Loucy (cell line): ENCODE measurements around the gene CD151.

Experiments used
- CTCF ChIP-seq: fragments of 200-600 bp; sonication (generic); conservative IDR thresholded peaks from 2 replicates; pipeline ENCODE4 v1.5.1; 2014; ENCODE audit warnings: mild to moderate bottlenecking, antibody characterized with exemption, low read length
- EZH2phosphoT487 ChIP-seq: fragments of 200-600 bp; IDR thresholded peaks from 2 replicates; pipeline ENCODE4 v1.6.1; 2018; ENCODE audit warnings: antibody characterized with exemption, mild to moderate bottlenecking, moderate library complexity, borderline replicate concordance

- TF ChIP-seq CTCF (no peak), EZH2phosphoT487 (no peak)
Observed at GRCh38 chr11:800473-800872, 32.3 kb upstream of the CD151 start.
